Activated T-cell treated with anti-CD3 and anti-CD28 coated beads for 24 hours (primary cell): Measurements from ENCODE around the gene IST1.

Experiments used
- DNase-seq: peaks from one replicate; pipeline ENCODE4 v3.0.0-alpha.2; 2020; ENCODE audit warnings: low read depth

IST1 gene

DNA sequence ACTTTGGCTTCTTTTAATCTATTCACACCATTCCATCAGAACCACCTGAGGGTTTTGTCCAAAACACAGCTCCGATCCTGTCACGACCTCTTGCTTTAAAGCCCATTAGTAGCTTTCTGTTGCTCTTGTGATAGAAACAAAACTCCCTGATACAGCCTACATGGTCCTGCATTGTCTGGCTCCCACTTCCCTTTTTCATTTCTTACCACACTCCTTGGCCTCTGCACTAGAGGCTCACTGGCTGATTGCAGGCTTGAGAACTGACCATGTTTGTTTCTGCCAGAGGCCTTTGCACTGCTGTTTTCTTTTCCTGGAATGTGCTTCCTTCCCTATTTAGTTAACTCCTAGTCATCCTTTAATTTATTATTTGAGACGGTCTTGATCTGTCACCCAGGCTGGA lies 23.7 kb downstream of the IST1 start:
- no peak for DNase-seq

DNA sequence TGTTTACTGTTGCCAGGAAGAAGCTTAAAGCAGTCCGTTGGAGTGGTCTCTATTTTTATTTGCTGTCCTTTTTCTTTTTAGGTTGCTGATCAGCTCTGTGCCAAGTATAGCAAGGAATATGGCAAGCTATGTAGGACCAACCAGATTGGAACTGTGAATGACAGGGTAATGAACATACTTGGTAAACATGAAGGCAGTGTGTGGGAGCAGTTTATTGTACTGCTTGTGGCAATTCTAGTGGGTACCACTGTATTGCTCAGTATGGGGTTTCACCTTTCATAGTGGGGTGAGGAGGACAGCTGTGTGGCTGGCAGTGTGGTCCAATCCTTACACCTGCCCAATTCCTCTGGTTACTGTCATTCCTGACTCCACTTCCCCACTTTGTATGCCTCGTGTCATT lies 25.3 kb downstream of the IST1 start:
- no peak for DNase-seq

DNA sequence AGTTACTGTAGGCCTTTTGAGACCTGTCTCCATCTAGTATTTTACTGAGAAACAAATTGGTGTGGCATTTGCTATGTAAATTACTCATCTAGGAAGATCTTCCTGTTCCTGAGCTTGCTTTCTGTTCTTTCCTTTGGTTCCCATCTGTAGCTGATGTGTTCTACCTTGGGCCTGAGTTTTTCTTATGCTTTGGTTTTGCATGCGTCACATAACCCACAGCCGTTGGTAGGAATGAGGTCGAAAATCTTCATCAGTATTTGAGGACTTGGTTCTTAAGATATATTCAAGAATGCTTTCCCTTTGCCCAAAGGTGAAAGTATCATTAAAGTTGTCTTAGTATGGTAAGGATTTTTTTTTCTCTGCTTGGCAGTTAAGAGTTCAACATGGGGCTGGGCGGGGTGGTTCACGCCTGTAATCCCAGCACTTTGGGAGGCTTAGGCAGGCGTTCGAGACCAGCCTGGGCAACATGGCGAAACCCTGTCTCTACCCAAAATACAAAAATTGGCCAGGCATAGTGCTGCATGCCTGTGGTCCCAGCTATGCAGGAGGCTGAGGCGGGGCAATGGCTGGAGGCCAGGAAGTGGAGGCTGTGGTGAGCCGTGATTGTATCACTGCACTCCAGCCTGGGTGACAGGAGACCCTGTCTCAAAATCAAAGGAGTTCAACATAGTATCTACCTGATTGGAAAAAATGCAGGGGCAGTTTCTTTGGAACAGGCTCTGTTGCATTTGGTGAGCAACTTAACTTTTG lies 28.8 kb downstream of the IST1 start:
- no peak for DNase-seq

DNA sequence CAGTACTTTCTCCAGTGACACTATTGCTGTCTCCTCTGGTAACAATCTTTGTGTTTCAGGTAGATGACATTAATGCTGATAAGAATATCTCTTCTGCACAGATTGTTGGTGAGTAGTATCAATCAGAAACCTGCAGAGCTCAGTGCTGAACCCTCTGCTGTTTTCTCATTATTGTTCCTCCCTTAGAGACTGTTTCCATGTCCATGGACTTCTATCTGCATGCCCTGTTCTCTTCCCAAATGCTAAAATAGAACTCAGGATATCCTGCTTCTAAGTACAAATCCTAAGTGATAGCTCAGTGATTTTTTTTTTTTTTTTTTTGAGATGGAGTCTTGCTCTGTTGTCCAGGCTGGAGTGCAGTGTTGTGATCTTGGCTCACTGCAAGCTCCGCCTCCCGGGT lies 29.4 kb downstream of the IST1 start:
- no peak for DNase-seq

DNA sequence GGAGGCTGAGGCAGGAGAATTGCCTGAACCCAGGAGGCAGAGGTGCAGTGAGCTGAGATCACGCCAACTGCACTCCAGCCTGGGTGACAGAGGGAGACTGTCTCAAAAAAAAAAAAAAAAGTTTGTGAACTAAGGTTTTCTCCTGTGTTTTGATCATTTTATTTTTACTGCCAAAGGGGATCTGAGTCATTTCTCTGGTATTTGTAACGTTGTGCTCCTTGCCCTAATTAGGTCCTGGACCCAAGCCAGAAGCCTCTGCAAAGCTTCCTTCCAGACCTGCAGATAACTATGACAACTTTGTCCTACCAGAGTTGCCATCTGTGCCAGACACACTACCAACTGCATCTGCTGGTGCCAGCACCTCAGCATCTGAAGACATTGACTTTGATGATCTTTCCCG lies 32.1 kb downstream of the IST1 start:
- no peak for DNase-seq

DNA sequence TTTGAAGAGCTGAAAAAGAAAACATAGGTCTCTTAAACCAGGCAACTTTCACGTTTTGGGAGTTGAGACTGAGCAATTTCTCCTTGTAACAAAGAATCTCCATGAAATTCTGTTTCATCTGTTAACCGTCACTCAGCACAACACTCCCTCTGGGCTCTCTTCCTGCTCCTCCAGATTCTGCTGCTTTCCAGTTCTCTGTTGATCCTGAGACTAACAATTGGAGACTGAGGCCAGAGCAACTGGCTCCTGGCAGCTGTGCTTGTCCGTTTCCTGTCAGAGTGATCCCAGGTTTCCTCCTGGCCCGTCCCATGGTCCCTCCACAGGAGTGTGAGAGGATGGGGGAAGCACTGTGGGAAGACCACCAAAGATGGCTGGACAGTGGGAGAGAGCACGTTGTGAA lies 32.5 kb downstream of the IST1 start:
- DNase-seq, result no peak

DNA sequence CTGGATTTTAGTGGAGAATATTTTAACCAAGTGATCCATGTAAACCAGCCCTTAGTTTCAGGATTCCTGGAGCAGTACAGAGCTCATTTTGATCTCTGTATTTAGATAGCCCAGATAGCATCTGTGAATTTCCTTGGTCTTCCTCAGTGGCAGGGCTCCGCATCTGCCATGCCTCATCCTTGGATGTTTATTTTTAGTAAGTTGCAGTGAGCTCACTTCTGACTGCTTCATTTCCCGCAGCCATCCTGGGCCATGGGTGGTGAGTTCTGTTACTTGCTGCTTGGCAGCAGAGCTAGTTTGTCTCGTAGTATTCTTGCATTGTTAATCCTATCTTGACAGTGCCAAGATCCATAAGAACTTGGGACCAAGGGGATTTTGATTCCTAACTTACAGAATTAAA lies 33.7 kb downstream of the IST1 start:
- no peak for DNase-seq

DNA sequence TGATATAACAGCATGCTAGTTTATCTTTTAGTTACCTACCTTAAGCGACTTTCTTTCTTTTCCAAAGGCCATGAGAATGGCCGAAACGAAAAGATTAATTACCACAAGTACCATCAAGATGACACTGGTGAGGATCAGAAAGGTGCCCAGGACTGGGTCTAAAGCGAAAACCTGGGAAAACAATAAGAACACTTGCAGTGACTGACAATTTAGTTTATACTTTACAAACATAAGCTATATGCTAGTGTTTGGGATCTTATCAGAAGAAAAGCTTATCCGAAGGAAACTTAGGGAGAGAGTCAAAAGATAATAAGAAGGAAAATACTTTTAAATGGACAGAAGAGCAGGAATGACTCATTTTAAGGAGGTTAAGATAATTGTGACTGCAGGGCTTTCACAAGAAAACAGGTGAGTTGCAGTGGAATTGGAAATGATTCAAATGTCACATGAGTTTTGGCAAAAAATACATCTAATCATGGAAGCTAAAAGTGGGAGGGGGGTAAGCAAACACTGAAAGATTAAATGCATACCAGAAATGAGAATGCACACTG lies 34.8 kb downstream of the IST1 start:
- DNase-seq, result no peak

DNA sequence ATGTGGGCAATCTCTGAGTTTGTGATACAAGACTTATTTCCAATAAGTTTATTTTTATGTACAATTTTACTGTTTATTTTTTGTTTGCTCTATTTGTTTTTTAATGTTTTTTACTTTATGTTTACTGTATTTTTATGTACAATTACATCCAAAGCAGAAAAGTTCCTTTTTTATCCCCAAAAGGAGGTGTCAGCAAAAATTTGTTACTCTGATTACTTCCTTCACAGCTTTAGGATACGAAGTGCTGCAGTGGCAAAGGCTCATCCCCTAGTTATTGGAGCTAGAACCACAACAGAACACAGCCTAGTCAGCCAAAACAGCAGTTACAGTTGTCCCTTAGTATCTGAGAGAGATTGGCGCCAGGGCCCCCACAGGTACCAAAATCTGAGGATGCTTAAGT lies 35.7 kb downstream of the IST1 start:
- no peak for DNase-seq

DNA sequence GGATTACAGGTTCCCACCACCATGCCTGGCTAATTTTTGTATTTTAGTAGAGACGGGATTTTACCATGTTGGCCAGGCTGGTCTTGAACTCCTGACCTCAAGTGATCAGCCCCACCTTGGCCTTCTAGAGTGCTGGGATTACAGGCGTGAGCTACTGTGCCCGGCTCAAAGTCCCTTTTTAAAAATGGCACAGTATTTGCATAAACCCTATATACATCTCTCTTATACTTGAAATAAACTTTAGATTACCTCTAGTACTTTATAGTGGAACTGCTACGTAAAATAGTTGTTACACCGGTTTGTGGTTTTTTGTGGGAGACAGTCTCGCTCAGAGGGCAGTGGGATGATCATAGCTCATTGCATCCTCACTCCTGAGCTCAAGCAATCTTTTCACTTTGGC lies 36.3 kb downstream of the IST1 start:
- DNase-seq, result no peak

DNA sequence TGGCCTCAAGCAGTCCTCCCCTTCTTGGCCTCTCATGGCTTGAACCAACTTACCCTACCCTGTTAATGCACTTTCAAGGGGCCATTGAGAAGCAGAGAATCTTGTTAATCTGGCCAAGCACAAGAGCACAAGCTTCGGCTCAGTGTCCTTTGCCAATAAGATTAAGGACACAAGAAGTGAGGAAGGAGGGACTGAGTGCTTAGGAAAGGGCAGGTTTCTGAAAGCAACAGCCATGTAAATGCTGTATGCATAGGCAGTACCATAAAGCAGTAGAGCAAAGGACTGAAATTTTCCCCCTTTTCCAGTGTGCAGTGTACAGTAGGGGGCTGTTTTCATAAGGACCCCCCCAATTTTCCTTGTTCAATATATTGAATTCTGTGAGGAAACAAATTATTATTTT lies 37.7 kb downstream of the IST1 start:
- no peak for DNase-seq

DNA sequence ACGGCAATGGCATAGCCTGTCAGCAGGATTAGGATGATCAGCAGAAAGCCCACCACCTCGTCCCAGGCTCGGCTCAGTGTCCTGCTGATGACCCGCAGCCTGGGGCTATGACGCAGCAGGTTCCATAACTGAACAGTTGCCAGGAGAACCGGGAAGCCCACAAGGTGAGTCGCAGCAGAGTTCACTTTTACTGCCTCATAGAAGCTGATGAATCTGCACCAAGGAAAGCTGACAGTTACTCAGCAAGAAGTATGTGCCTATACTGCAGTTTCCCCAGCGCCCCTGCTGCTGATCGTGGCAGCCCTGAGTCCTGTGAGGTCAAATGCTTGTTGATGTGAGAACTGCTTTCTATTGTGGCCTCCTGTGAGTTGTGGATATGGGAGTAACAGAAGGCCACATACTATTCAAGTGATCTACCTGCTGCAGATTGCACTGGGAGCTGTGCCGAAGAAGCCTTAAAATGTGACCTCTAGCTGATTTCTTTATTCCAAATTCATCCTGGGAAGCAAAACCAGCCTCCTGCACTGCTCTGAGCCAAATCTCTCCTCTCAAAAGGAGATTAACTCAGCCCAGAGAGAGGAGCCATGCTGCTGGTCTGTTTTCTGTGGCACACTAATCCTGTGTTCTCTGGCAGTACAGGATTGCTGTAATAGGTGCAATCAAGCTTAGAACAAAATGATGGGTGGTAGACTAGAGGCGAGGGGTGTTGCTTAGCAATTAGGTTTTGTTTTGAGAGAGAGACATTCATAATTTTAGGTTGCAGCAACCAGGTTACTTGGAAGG lies 38.8 kb downstream of the IST1 start:
- no peak for DNase-seq

DNA sequence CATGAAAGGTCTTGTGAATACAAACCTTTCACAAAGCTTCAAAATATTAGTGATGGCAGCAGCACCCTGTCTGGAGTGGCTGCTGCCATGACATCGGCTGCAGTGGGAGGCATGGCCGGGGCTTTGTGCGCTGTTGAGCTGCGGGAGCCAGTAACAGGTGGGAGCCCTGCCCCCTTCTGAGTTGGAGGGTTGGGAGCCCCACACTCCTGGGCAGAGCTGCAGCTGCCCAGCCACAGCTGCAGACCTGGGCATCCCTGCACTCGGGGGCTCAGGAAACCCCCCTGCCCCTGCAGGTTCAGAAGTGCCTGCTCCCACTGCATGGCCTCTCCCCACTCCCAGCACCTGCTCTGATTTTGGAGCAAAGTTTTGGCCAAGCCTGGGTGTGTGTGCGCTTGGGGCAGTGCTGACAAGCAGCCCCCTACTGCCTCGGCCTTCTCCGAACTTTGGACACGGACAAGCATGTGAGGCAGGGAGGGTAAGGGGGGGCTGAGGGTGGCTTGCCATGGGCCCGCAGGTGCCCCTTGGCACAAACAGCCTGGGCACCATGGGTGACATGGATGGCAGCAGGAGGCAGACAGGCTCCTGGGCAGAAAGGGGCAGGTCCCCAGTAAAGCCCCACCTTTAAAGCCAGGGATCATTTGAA lies 42.7 kb downstream of the IST1 start:
- no peak for DNase-seq

DNA sequence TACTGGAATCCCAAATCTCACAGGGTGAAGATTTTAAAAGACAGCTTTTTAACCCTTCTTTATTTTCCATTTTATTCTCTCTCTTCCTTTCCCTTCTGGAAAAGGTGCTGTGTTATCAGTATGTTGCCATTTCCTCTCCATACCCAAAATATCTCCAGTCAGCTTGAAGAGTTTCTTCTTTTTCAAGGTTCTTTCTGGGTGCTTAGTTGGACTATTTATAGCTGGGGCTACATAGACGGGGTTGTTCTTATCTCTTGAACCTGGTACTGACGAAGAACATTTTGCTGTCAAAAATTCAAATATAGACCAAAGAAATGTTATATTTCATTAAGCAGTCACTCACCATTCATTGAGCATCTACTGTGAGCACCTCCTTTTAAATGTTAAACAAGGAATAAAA lies 48.6 kb downstream of the IST1 start:
- DNase-seq, result no peak

DNA sequence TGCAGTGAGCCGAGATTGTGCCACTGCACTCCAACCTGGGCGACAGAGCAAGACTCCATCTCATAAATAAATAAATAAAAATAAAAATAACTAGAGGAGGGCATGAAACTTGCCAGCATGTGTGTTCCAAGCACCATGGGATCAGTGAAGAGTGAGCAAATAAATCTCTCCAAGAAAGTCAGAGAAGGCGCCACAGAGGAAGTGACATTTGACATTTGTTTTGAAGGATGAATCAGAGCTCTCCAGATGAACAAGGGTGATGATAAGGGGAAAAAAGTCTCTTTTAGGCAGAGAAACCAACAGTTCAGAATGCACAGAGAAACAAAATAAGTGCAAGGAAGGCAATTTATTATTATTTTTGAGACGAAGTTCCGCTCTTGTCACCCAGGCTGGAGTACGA lies 50.3 kb downstream of the IST1 start:
- no peak for DNase-seq

DNA sequence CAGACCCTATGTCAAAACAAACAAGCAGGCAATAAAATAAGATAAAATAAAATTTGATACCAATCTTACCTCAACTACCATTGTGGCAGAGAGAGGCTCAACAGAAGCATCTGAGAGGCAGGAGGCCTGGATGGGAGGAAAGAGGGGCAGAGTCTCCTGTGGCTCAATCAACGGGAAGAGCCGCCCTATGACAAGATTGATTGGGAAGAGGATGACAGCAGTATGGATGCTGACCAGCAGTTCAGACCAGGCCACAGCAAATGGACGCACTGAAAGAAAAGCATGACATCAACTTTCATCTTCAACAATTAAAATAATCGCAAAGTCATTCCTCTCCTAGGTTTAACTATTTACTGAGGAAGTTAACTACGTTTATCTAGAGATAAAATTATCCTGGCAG lies 57.5 kb downstream of the IST1 start:
- DNase-seq, result no peak

DNA sequence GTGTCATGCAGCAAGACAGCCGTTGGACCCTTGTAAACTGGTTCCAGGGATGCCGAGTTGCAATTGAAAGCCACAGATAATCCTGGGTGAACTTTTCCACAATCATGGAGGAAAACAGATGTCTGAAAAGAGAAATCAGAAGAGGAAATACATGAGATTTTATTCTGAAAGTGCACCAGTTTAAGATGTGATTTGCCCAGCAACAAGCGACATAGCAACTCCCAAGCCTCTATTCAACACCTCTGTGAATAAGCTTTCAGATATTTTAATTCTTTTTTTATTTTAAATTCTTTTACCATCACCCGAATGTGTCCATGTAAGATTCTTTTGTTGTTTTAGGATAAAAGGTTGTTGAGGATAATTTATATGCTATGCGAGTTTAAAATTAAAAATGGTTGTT lies 58.8 kb downstream of the IST1 start:
- no peak for DNase-seq

DNA sequence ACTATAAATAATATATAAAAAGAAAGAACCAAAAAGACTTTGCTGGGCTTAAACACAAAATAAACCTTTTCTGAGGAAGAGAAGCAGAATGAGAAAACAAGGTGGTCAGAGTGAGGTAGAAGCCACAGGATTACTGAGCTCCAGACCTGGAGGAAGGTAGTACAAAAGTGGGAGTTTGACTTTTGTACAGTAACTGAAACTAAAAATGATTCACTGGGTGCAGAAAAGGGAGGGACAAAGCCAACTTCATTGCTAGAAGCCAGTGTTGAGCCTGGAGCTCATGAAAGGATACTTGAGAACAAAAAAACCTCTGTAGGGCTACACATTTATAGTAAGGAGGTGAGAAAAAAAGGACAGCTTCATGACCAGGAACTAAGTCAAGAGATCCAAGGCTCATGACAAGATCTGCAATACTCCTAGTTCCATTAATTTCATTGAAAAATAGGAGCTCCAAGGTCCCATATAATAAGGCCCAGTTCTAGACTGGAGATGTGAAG lies 59.4 kb downstream of the IST1 start:
- DNase-seq, result no peak

DNA sequence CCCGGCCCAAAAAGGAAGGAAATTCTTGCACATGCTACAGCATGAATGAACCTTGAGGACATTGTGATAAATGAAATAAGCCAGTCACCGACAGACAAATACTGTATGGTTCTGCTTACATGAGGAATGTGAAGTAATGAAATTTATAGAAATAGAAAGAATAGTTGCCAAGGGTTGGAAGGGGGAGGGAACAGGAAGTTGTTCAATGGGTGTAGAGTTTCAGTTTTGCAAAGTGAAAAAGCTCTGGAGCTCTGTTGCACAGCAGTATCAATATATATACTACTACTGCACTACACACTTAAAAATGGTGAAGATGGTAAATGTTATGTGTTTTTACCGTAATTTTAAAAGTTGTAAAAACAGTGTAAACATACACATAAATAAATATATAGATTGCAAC lies 61.2 kb downstream of the IST1 start:
- DNase-seq, result no peak

DNA sequence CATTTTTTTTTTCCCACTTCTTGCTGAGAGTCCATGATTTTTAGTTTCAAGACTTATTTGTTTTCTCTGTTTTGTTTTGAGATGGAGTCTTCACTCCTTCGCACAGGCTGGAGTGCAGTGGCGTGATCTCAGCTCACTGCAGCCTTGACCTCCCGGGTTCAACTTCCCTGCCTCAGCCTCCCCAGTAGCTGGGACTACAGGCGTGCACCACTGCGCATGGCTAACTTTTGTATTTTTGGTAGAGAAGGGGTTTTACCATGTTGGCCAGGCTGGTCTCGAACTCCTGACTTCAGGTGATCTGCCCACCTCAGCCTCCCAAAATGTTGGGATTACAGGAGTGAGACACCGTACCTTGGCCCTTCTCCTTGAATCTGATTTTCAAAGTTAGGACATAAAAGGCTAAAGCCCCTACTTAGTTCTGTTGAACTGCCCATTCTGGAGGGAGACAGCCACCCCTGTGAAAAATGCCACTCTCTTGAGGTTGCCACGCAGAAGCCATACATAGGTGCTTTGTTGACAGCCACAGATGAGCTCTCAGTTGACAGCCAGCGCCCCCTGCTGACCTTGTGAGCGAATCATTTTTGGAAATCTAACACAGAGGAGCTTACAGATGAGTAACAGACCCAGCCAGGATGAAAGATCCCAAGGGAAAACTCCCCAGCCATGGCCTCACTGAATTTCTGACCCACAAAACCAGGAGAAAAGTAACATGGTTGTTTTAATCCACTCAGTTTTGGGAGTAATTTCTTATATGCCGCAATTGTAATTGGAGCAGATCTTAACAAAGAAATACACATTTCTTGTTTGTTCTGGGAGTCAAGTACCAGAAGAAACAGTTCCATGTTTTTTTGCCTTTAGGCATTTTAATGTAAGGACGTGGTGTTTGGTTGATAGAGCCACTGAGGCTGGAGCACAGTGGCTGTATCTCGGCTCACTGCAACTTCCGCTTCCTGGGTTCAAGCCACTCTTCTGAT lies 66.0 kb downstream of the IST1 start:
- peak; percentile 69 for DNase-seq

DNA sequence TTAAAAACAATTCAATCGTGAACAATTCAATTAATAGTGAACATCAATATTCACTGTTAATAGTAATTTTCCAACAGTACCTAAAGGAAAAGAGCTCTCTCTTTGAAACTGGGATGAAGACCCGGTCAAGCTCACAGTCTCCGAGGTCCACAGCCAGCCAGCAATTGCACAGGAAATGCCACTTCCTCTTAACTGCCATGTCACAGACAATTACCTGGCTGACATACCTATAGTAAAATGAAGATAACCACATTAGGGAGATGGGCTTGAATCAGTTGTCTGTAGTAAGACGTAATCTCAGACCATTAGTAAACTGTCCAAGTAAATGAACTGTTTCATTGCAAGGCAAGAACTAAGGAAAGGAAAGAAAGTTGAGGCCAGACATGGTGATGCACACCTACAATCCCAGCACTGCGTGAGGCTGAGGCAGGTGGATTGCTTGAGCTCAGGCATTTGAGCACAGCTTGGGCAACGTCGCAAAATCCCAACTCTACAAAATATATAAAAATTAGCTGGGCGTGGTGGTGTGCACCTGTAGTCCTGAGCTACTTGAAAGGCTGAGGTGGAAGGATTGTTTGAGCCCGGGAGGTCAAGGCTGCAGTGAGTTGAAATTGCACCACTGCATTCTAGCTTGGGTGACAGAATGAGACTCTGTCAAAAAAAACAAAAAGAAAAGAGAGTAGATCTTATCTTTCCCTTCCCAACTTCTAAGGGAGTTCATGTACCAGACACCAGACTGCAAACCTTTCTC lies 68.0 kb downstream of the IST1 start:
- no peak for DNase-seq
